GM12878 (cell line): Measurements from ENCODE around the gene CD300H. TPM values are rescaled to one million over a fixed set of nuclear protein-coding genes. Genes with fewer than 3 reads are reported as not detected.

Experiments used
- ATAC-seq: fragments of 200-7000 bp; cut with Tn5 transposase; 3 replicates; pipeline ENCODE4 v1.9.1; 2020; ENCODE audit warnings: mild to moderate bottlenecking, moderate library complexity
- BruUV-seq: library from RNA; stranded (reverse); fragments of 400-500 nt; replicated peaks from 2 replicates; lab custom pipeline; 2021; lab: Mats Ljungman, UMichigan
- CTCF ChIA-PET: fragments of 300-600 bp; sonication (Branson Sonifier 250); formaldehyde crosslinking; extraction: SDS; loops from one replicate; lab custom pipeline; 2021; ENCODE audit warnings: inconsistent platforms; lab: Yijun Ruan, JAX
- POLR2A ChIA-PET: fragments of 350-600 bp; formaldehyde crosslinking; extraction: SDS; loops from one replicate; lab custom pipeline; 2021; ENCODE audit warnings: inconsistent platforms; lab: Charles Lee
- RAD21 ChIA-PET: fragments of 300-600 bp; sonication (Branson Sonifier 250); formaldehyde crosslinking; loops from one replicate; lab custom pipeline; 2023; ENCODE audit warnings: antibody characterized with exemption; ENCODE audit not compliant: unreplicated experiment; lab: Charles Lee
- SMC1A ChIA-PET: fragments of 300-600 bp; sonication (Branson Sonifier 250); formaldehyde crosslinking; loops from one replicate; lab custom pipeline; 2023; ENCODE audit not compliant: unreplicated experiment, uncharacterized antibody; lab: Charles Lee
- DNase-seq: peaks from one replicate; pipeline ENCODE4 v3.0.0-alpha.2; 2011; ENCODE audit warnings: low read depth, low spot score
- FAIRE-seq: peaks from 3 replicates; lab custom pipeline; 2011; peaks lifted over from hg19 to GRCh38; lab: Jason Lieb, UNC
- H2AFZ ChIP-seq: 2 replicates; pipeline ENCODE4 v1.6.0; 2011; ENCODE audit warnings: low read depth, low read length, control low read depth; ENCODE audit not compliant: control insufficient read depth
- H3K27ac ChIP-seq: 2 replicates; pipeline ENCODE4 v1.5.1; 2011; ENCODE audit warnings: control low read depth; ENCODE audit not compliant: control insufficient read depth, insufficient read depth
- H3K27me3 ChIP-seq, 2 experiments: replicated peaks in 1 of 2; 2 replicates each; pipeline versions ENCODE4 v1.6.0 to v1.6.1; 2011; ENCODE audit warnings: low read length in 1 of 2; ENCODE audit not compliant: control insufficient read depth in 2 of 2, insufficient read depth in 2 of 2
- H3K36me3 ChIP-seq, 2 experiments: 2 replicates each; pipeline ENCODE4 v1.5.1; 2011; ENCODE audit warnings: low read length in 1 of 2; ENCODE audit not compliant: control insufficient read depth in 2 of 2, insufficient read depth in 2 of 2
- H3K4me1 ChIP-seq: 2 replicates; pipeline ENCODE4 v1.6.1; 2011; ENCODE audit warnings: mild to moderate bottlenecking, low read length, moderate library complexity, mixed read lengths; ENCODE audit not compliant: control insufficient read depth, insufficient read depth
- H3K4me2 ChIP-seq: 2 replicates; pipeline ENCODE4 v1.6.0; 2011; ENCODE audit warnings: control low read depth; ENCODE audit not compliant: control insufficient read depth, insufficient read depth
- H3K4me3 ChIP-seq: fragments of 200-600 bp; sonication (generic); 2 replicates; pipeline ENCODE4 v1.5.1; 2016
- H3K79me2 ChIP-seq: 2 replicates; pipeline ENCODE4 v1.6.0; 2011; ENCODE audit warnings: low read length; ENCODE audit not compliant: control insufficient read depth, insufficient read depth
- H3K9ac ChIP-seq: 2 replicates; pipeline ENCODE4 v1.8.0; 2011; ENCODE audit warnings: low read length, control low read depth, mixed read lengths; ENCODE audit not compliant: control insufficient read depth, insufficient read depth
- H3K9me3 ChIP-seq: replicated peaks from 3 replicates; pipeline ENCODE4 v1.5.1; 2011; ENCODE audit warnings: mild to moderate bottlenecking, low read length; ENCODE audit not compliant: control insufficient read depth, insufficient read depth
- H4K20me1 ChIP-seq: 2 replicates; pipeline ENCODE4 v1.6.0; 2011; ENCODE audit not compliant: control insufficient read depth, insufficient read depth
- ASH2L ChIP-seq: fragments of 300-600, 200-600 bp; sonication (generic); IDR thresholded peaks from 2 replicates; pipeline ENCODE4 v1.6.1; 2017; ENCODE audit warnings: low read depth, mild to moderate bottlenecking, borderline replicate concordance
- BCL11A ChIP-seq: IDR thresholded peaks from 2 replicates; pipeline ENCODE4 v1.6.1; 2011; ENCODE audit warnings: low read depth, low read length
- CBFB ChIP-seq: IDR thresholded peaks from 2 replicates; pipeline ENCODE4 v1.6.1; 2016; ENCODE audit warnings: antibody characterized with exemption, low read depth
- CBX3 ChIP-seq: fragments of 200-600 bp; sonication (generic); IDR thresholded peaks from 2 replicates; pipeline ENCODE4 v1.6.1; 2016; ENCODE audit warnings: low read depth, borderline replicate concordance
- CHD2 ChIP-seq: IDR thresholded peaks from 2 replicates; pipeline ENCODE4 v1.6.1; 2011; ENCODE audit warnings: low read depth, low read length, improper control_type of control experiment, borderline replicate concordance
- CREB1 ChIP-seq: IDR thresholded peaks from 2 replicates; pipeline ENCODE4 v1.6.1; 2012; ENCODE audit warnings: low read depth, mild to moderate bottlenecking, inconsistent platforms
- KDM1A ChIP-seq: fragments of 200-600 bp; sonication (generic); IDR thresholded peaks from 2 replicates; pipeline ENCODE4 v1.6.1; 2016; ENCODE audit warnings: borderline replicate concordance
- POLR2A ChIP-seq: IDR thresholded peaks from 2 replicates; pipeline ENCODE4 v1.6.1; 2011; ENCODE audit warnings: low read depth, mild to moderate bottlenecking, low read length
- RAD51 ChIP-seq: fragments of 450-650 bp; IDR thresholded peaks from 2 replicates; pipeline ENCODE4 v1.6.1; 2016; ENCODE audit warnings: moderate library complexity, mild to moderate bottlenecking, inconsistent platforms
- RBBP5 ChIP-seq: fragments of 200-600 bp; sonication (generic); conservative IDR thresholded peaks from 2 replicates; pipeline ENCODE4 v1.6.1; 2016
- RFX5 ChIP-seq: IDR thresholded peaks from 2 replicates; pipeline ENCODE4 v1.6.1; 2011; ENCODE audit warnings: low read depth, low read length, improper control_type of control experiment
- STAT1 ChIP-seq: fragments of 450-650 bp; conservative IDR thresholded peaks from 2 replicates; pipeline ENCODE4 v1.6.1; 2014; ENCODE audit warnings: antibody characterized with exemption, mild to moderate bottlenecking
- SUPT20H ChIP-seq: IDR thresholded peaks from 2 replicates; pipeline ENCODE4 v1.6.1; 2011; ENCODE audit warnings: low read depth, mild to moderate bottlenecking, low read length, moderate library complexity, borderline replicate concordance; ENCODE audit not compliant: control insufficient read depth
- YY1 ChIP-seq: IDR thresholded peaks from 2 replicates; pipeline ENCODE4 v1.6.1; 2011; ENCODE audit warnings: low read depth, mild to moderate bottlenecking, low read length
- ZNF207 ChIP-seq: fragments of 450-650 bp; IDR thresholded peaks from 2 replicates; pipeline ENCODE4 v1.6.1; 2014; ENCODE audit warnings: antibody characterized with exemption, mild to moderate bottlenecking, borderline replicate concordance
- WGBS: methylation state at CpG from one replicate; pipeline ENCODE4 v1.1.6; 2016; ENCODE audit warnings: low lambda C conversion rate; ENCODE audit not compliant: insufficient replicate concordance, insufficient coverage; ENCODE audit errors: missing lambda C conversion rate; 5-methylcytosine and 5-hydroxymethylcytosine counted together
- in situ Hi-C: fragments of 300-500 bp; cut with MboI; formaldehyde crosslinking; loops from 9 replicates; pipeline ENCODE4 v1.14.3; 2018; ENCODE audit warnings: mixed read lengths
- intact Hi-C: fragments of 100-400 bp; cut with micrococcal nuclease; formaldehyde crosslinking; loops from one replicate; pipeline ENCODE4 v1.14.2; 2022; ENCODE audit not compliant: unreplicated experiment
- polyA plus RNA-seq, 11 experiments: library from polyadenylated mRNA; depleted of rRNA in 4 of 11; unstranded in 6 of 11; stranded (reverse) in 5 of 11; fragments of >200 nt; fragmentation: Nextera tagmentation in 4 of 11; fragmentation: Illumina TruSeq in 1 of 11; extraction: Ambion mirVana in 4 of 11; extraction: Trizol in 1 of 11; gene quantifications; 1 replicate in 1 of 11; 2 replicates in 10 of 11; pipeline versions ENCODE4 v1.2.1 to v1.2.3, GENCODE V29; 2011 to 2016; ENCODE audit warnings: inconsistent platforms in 2 of 11, missing spikeins in 2 of 11, low read depth in 1 of 11
- total RNA-seq, 4 experiments: library from RNA; depleted of rRNA in 3 of 4; stranded (reverse); fragments of >200 nt in 3 of 4; fragmentation: Illumina TruSeq in 1 of 4; extraction: Trizol in 1 of 4; gene quantifications; 2 replicates each; pipeline versions ENCODE4 v1.2.1 to v1.2.3, GENCODE V29; 2013 to 2021

CD300H gene
- total and polyA plus RNA-seq, 10 of the 15 experiments (the other 5 are each of a cell fraction or from before 2014, with no cell fraction given): not detected

DNA sequence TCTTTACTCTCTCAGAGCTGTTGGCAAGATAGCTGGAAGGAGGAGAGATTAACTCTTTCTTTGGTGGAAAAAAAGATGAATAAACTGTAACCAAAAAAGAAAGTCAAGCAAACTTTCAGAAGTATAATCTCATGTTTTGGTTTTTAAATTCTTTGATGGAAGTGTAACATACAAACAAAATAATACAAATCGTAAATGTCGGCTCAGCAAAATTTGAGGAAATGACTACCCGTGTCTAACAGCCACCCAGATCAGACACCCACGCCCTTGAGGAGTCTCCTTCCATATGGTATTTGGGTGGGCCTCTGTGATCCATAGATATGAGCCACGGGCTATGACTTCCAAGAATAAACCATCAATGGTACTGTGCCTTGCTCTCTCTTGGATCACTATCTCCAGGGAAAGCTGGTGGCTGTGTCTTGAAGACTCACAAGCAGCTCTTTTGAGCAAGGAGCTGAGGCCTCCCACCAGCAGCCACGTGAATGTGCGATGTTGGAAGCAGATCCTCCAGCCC, 11.8 kb downstream of the CD300H start:
- Histone ChIP-seq H3K4me3 (no peak overlapping the region), H3K36me3 (no peaks in the 10 kb centered on the region), H3K4me1 (no peaks in the 10 kb centered on the region), H3K27ac (no peak overlapping the region), H3K27me3 (peaks cover 0 to 1% of the 10 kb centered on the region in 2 experiments; a peak in 2 of 4 replicates), H4K20me1 (no peaks in the 10 kb centered on the region), H2AFZ (no peak overlapping the region), H3K79me2 (no peaks in the 10 kb centered on the region), H3K9me3 (no peaks in the 10 kb centered on the region; the same call in 2 of the 3 replicates), H3K4me2 (no peak overlapping the region), H3K9ac (no peak overlapping the region)
- FAIRE-seq (no peak), ATAC-seq (no peak), DNase-seq (no peak)
- BruUV-seq: no TSS peak
- ChIA-PET CTCF (interaction anchor here (1.0 kb wide), 2 partner anchors 10 to 181 kb away, joined by 3 read pairs; no protein-coding TSS in a partner anchor), POLR2A (no interaction called here), RAD21 (interaction anchor here (1.4 kb wide), 1 partner anchor 181 kb away, joined by 4 read pairs; no protein-coding TSS in a partner anchor), SMC1A (interaction anchor here (0.7 kb wide), 1 partner anchor 98 kb away, joined by 3 read pairs; no protein-coding TSS in a partner anchor)
- in situ Hi-C loops: no loop called here
- no peak for TF ChIP-seq STAT1
- TF ChIP-seq CBX3: no peak
- intact Hi-C loops: no loop called here
- WGBS: 45% methylated on average over 7 of the region's 7 CpGs

DNA sequence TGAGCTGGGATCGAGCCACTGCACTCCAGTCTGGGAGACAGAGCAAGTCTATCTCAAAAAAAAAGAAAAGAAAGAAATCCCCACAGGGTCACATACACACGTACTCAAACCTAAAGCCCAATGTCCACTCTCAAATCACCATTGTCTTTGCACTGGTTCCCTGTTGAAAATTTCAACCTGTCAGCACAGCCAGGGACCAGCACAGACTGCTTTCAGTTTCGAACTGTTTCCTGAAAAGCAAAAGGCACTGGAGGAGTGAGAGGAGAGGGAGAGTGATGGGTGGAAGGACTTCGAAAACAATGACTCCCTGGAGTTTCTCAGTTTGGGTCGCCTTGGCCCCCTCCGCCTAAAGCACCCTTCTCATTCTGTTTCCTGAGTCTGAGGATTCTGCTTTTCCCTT, 12.4 kb downstream of the CD300H start:
- H3K4me1 ChIP-seq: no peaks in the 10 kb centered on the region
- no peak overlapping the region for H3K4me2 ChIP-seq
- intact Hi-C loops (no loop called here), in situ Hi-C loops (no loop called here)
- no peak overlapping the region for H3K27ac ChIP-seq
- TF ChIP-seq CREB1 (no peak), POLR2A (no peak), YY1 (no peak), BCL11A (no peak), RAD51 (no peak), CBFB (no peak), SUPT20H (no peak), RFX5 (no peak), CHD2 (no peak), KDM1A (no peak), ASH2L (no peak), RBBP5 (no peak), ZNF207 (no peak)
- ATAC-seq: no peak
- H3K9me3 ChIP-seq: no peaks in the 10 kb centered on the region; the same call in 2 of the 3 replicates
- no peak overlapping the region for H3K9ac ChIP-seq
- 43% methylated on average over 6 of the region's 6 CpGs for WGBS
- no peaks in the 10 kb centered on the region for H4K20me1 ChIP-seq
- BruUV-seq: no TSS peak
- H3K4me3 ChIP-seq: no peak overlapping the region
- H3K79me2 ChIP-seq: no peaks in the 10 kb centered on the region
- no peak for DNase-seq
- ChIA-PET SMC1A (no interaction called here), RAD21 (interaction anchor here (1.4 kb wide), 1 partner anchor 181 kb away, joined by 4 read pairs; no protein-coding TSS in a partner anchor), CTCF (interaction anchor here (1.7 kb wide), 1 partner anchor 11 kb away, joined by 5 read pairs; no protein-coding TSS in a partner anchor), POLR2A (no interaction called here)
- no peak for FAIRE-seq
- H3K27me3 ChIP-seq: peaks cover 0 to 1% of the 10 kb centered on the region in 2 experiments; a peak in 3 of 4 replicates
- H3K36me3 ChIP-seq: no peaks in the 10 kb centered on the region
- H2AFZ ChIP-seq: no peak overlapping the region
